HepG2 (cell line): Measurements from ENCODE around the gene COMMD7. TPM values are rescaled to one million over a fixed set of nuclear protein-coding genes. Genes with fewer than 3 reads are reported as not detected.

ENCODE experiments used
- ATAC-seq: fragments of 200-7000 bp; cut with Tn5 transposase; 3 replicates; pipeline ENCODE4 v1.9.1; 2020; ENCODE audit warnings: mild to moderate bottlenecking, moderate library complexity
- BruUV-seq: library from RNA; stranded (reverse); fragments of 400-500 nt; replicated peaks from 2 replicates; lab custom pipeline; 2021; lab: Mats Ljungman, UMichigan
- CTCF ChIA-PET: fragments of 300-600 bp; formaldehyde crosslinking; extraction: SDS; loops from one replicate; lab custom pipeline; 2021; ENCODE audit warnings: low total read pairs, inconsistent platforms, low intra/inter-chr PET ratio; lab: Yijun Ruan, JAX
- POLR2A ChIA-PET: fragments of 350-600 bp; sonication (Branson Sonifier 250); formaldehyde crosslinking; loops from one replicate; lab custom pipeline; 2020; ENCODE audit warnings: antibody characterized with exemption, inconsistent platforms; lab: Yijun Ruan, JAX
- DNase-seq: peaks from one replicate; pipeline ENCODE4 v3.0.0-alpha.2; 2015; ENCODE audit warnings: low spot score
- FAIRE-seq: peaks from 3 replicates; lab custom pipeline; 2011; peaks lifted over from hg19 to GRCh38; lab: Jason Lieb, UNC
- H2AFZ ChIP-seq: one replicate; pipeline ENCODE4 v1.6.1; 2011; ENCODE audit warnings: low read length, inconsistent platforms
- H3K27ac ChIP-seq: fragments of 300-600 bp; 3 replicates; pipeline ENCODE4 v1.8.0; 2011; ENCODE audit warnings: mixed run types, mild to moderate bottlenecking, mixed read lengths, low read length, inconsistent platforms; ENCODE audit not compliant: insufficient read depth; ENCODE audit errors: extremely low read length
- H3K27me3 ChIP-seq, 2 experiments: fragments of 200-600 bp in 1 of 2; 2 replicates in 1 of 2; 3 replicates in 1 of 2; pipeline versions ENCODE4 v1.6.0 to v1.8.0; 2011; ENCODE audit warnings: low read length in 2 of 2, mild to moderate bottlenecking in 2 of 2, moderate library complexity in 2 of 2, inconsistent platforms in 1 of 2; ENCODE audit not compliant: insufficient read depth in 2 of 2, control insufficient read depth in 1 of 2
- H3K36me3 ChIP-seq, 2 experiments: fragments of 200-600 bp in 1 of 2; replicated peaks in 1 of 2; 2 replicates in 1 of 2; 3 replicates in 1 of 2; pipeline versions ENCODE4 v1.5.1 to v1.8.0; 2011; ENCODE audit warnings: low read length in 2 of 2, inconsistent platforms in 1 of 2; ENCODE audit not compliant: insufficient read depth in 2 of 2, control insufficient read depth in 1 of 2
- H3K4me1 ChIP-seq: 2 replicates; pipeline ENCODE4 v1.5.1; 2012; ENCODE audit warnings: low read length, inconsistent platforms; ENCODE audit not compliant: insufficient read depth
- H3K4me2 ChIP-seq: 2 replicates; pipeline ENCODE4 v1.6.0; 2011; ENCODE audit warnings: low read depth, low read length, inconsistent platforms
- H3K4me3 ChIP-seq, 3 experiments: fragments of 200-600 bp in 1 of 3; sonication (generic), shearing (Covaris generic) in 1 of 3; replicated peaks in 1 of 3; 2 replicates each; pipeline ENCODE4 v1.5.1; 2011 to 2016; ENCODE audit warnings: low read length in 3 of 3, inconsistent platforms in 2 of 3, low read depth in 2 of 3, mild to moderate bottlenecking in 2 of 3, control low read depth in 1 of 3, mixed read lengths in 1 of 3; ENCODE audit not compliant: insufficient read depth in 1 of 3
- H3K79me2 ChIP-seq: one replicate; pipeline ENCODE4 v1.6.1; 2011; ENCODE audit warnings: low read length, inconsistent platforms; ENCODE audit not compliant: insufficient read depth
- H3K9ac ChIP-seq: 2 replicates; pipeline ENCODE4 v1.6.0; 2011; ENCODE audit warnings: mild to moderate bottlenecking, low read depth, low read length, inconsistent platforms; ENCODE audit not compliant: insufficient read depth
- H3K9me3 ChIP-seq: 2 replicates; pipeline ENCODE4 v1.5.1; 2012; ENCODE audit warnings: mild to moderate bottlenecking, low read length
- H4K20me1 ChIP-seq: 2 replicates; pipeline ENCODE4 v1.6.0; 2011; ENCODE audit warnings: inconsistent platforms, mild to moderate bottlenecking, low read length, moderate library complexity; ENCODE audit not compliant: insufficient read depth
- ARHGAP35 ChIP-seq: sonication (generic); formaldehyde crosslinking; IDR thresholded peaks from 2 replicates; pipeline ENCODE4 v1.9.0; 2022; ENCODE audit warnings: mild to moderate bottlenecking, inconsistent platforms, moderate library complexity, missing genetic modification reagents, borderline replicate concordance
- CEBPB ChIP-seq: IDR thresholded peaks from 2 replicates; pipeline ENCODE4 v1.6.1; 2011; ENCODE audit warnings: low read depth, low read length, improper control_type of control experiment, borderline replicate concordance
- CEBPG ChIP-seq: IDR thresholded peaks from 2 replicates; pipeline ENCODE4 v1.6.1; 2016
- FOXA1 ChIP-seq, 2 experiments: fragments of 450-650 bp in 1 of 2; sonication (generic) in 1 of 2; formaldehyde crosslinking in 1 of 2; IDR thresholded peaks; 2 replicates each; pipeline versions ENCODE4 v1.4.0 to v1.6.1; 2016 to 2020; ENCODE audit warnings: missing genetic modification reagents in 1 of 2
- HNF4A ChIP-seq: sonication (generic); formaldehyde crosslinking; IDR thresholded peaks from 2 replicates; pipeline ENCODE4 v1.4.0; 2020; ENCODE audit warnings: missing genetic modification reagents
- WGBS: methylation state at CpG from one replicate; pipeline ENCODE4 v1.1.6; 2017; ENCODE audit warnings: low lambda C conversion rate; 5-methylcytosine and 5-hydroxymethylcytosine counted together
- in situ Hi-C: cut with HindIII; loops from 2 replicates; pipeline ENCODE4 v1.10.0; 2017; ENCODE audit warnings: low pct_unique_long_range_greater_than_20kb; ENCODE audit not compliant: extremely low pct_ligation_motif_present
- intact Hi-C: fragments of 100-400 bp; cut with micrococcal nuclease; formaldehyde crosslinking; loops from one replicate; pipeline ENCODE4 v1.10.0; 2022; ENCODE audit not compliant: unreplicated experiment
- polyA plus RNA-seq, 8 experiments: library from polyadenylated mRNA; depleted of rRNA in 3 of 8; stranded (reverse) in 7 of 8; unstranded in 1 of 8; fragments of >200 nt; fragmentation: Illumina TruSeq in 4 of 8; extraction: Trizol in 4 of 8; gene quantifications; 2 replicates each; pipeline versions ENCODE4 v1.2.1 to v1.2.3, GENCODE V29; 2011 to 2016; ENCODE audit warnings: low read depth in 4 of 8, missing spikeins in 1 of 8, mixed read lengths in 1 of 8; ENCODE audit not compliant: insufficient read depth in 1 of 8
- total RNA-seq, 5 experiments: library from RNA; depleted of rRNA; stranded (reverse); fragments of >200 nt; fragmentation: Illumina TruSeq; extraction: Trizol; gene quantifications; 2 replicates each; pipeline ENCODE4 v1.2.3, GENCODE V29; 2016; ENCODE audit warnings: low read depth in 1 of 5
- TF ChIP-seq, protein P1 (sequence below): IDR thresholded peaks from 2 replicates; pipeline ENCODE4 v1.6.1; 2016; ENCODE audit warnings: mild to moderate bottlenecking, missing biosample characterization, missing genetic modification reagents
- TF ChIP-seq, protein P2 (sequence below): sonication (generic); formaldehyde crosslinking; IDR thresholded peaks from 2 replicates; pipeline ENCODE4 v1.5.1; 2020; ENCODE audit warnings: mild to moderate bottlenecking, missing genetic modification reagents, borderline replicate concordance

The COMMD7 gene
- total and polyA plus RNA-seq, 2 of the 13 experiments (the other 11 are each of a cell fraction or from before 2014, with no cell fraction given) = 42.1 to 53.3 TPM

DNA sequence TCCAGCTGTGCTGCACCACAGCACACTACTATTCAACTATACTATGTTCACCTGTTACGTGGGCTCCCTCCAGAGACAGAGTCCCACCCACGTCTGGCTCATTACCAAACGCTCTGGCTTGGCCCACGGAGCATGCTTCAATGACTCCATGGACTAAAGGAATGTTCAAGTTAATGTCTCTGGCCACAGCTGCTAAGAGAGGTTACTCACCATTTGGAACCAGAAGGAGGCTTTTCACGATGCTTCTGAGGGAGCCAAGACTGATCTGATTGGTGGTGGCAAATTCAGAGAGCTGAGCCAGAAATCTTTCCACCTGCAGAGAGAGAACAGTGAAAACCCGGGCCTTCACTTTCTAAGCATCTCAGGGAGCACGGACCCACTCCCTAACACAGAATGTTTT is 15.6 kb downstream of the COMMD7 start (continued):
- TF ChIP-seq, protein P1, sequence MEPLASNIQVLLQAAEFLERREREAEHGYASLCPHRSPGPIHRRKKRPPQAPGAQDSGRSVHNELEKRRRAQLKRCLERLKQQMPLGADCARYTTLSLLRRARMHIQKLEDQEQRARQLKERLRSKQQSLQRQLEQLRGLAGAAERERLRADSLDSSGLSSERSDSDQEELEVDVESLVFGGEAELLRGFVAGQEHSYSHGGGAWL (CRISPR knock-in tag) = no peak

DNA sequence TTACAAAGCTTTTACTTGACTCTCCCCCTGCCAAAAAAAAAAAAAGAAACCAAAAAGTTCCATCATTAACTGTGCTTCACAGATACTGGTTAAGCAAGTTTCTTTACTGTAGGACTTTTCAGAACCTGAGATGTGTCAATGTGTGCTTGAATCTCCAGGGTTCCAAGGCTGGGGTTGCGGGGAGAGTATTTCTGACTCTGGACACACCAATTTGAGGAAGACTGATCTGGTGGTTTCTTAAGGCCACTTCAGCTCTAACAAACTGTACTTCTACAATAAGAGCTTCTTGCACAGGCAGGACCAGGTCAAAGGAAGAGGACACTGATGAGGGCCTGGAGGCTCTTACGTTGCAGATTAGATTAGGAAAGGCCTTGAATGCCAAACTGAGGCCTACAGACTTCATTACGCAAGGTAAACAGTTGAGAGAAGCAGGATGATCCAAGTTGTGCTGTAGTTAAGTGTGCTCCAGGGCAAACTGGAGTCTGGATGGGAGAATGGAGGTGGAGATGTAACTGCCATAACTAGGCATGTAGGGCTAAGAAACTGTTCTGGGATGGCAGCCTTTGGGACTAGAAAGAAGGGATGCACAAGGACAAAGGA is 24.4 kb downstream of the COMMD7 start:
- intact Hi-C loops (loop anchor here (2.0 kb wide), 1 partner anchor 38 kb away; no protein-coding TSS in a partner anchor), in situ Hi-C loops (no loop called here)
- WGBS = 48% methylated on average over 3 of the region's 3 CpGs
- DNase-seq (no peak), ATAC-seq (no peak), FAIRE-seq (peak; percentile 40)
- CTCF ChIA-PET = no interaction called here
- POLR2A ChIA-PET = interaction anchor here (0.9 kb wide), 1 partner anchor 9 kb away, joined by 3 read pairs; no protein-coding TSS in a partner anchor
- peaks cover 8% of the 10 kb centered on the region for H3K4me1 ChIP-seq
- no peak overlapping the region for H2AFZ ChIP-seq
- H3K27me3 ChIP-seq = no peaks in the 10 kb centered on the region
- no peaks in the 10 kb centered on the region for H3K79me2 ChIP-seq
- no peak overlapping the region for H3K27ac ChIP-seq
- BruUV-seq = no TSS peak
- H3K9me3 ChIP-seq = no peaks in the 10 kb centered on the region
- H3K4me3 ChIP-seq = no peak overlapping the region
- H4K20me1 ChIP-seq = no peaks in the 10 kb centered on the region
- H3K4me2 ChIP-seq = no peak overlapping the region
- peaks cover 8 to 14% of the 10 kb centered on the region in 2 experiments; a peak in 4 of 5 replicates for H3K36me3 ChIP-seq
- peak; percentile 34; the same call in 1 of the 2 replicates for TF ChIP-seq CEBPB
- peak; percentile 35; the same call in 1 of the 2 replicates for TF ChIP-seq CEBPG
- TF ChIP-seq HNF4A (CRISPR knock-in tag) = peak; percentile 13; the same call in 1 of the 2 replicates
- TF ChIP-seq ARHGAP35 = no peak
- TF ChIP-seq, protein P2, sequence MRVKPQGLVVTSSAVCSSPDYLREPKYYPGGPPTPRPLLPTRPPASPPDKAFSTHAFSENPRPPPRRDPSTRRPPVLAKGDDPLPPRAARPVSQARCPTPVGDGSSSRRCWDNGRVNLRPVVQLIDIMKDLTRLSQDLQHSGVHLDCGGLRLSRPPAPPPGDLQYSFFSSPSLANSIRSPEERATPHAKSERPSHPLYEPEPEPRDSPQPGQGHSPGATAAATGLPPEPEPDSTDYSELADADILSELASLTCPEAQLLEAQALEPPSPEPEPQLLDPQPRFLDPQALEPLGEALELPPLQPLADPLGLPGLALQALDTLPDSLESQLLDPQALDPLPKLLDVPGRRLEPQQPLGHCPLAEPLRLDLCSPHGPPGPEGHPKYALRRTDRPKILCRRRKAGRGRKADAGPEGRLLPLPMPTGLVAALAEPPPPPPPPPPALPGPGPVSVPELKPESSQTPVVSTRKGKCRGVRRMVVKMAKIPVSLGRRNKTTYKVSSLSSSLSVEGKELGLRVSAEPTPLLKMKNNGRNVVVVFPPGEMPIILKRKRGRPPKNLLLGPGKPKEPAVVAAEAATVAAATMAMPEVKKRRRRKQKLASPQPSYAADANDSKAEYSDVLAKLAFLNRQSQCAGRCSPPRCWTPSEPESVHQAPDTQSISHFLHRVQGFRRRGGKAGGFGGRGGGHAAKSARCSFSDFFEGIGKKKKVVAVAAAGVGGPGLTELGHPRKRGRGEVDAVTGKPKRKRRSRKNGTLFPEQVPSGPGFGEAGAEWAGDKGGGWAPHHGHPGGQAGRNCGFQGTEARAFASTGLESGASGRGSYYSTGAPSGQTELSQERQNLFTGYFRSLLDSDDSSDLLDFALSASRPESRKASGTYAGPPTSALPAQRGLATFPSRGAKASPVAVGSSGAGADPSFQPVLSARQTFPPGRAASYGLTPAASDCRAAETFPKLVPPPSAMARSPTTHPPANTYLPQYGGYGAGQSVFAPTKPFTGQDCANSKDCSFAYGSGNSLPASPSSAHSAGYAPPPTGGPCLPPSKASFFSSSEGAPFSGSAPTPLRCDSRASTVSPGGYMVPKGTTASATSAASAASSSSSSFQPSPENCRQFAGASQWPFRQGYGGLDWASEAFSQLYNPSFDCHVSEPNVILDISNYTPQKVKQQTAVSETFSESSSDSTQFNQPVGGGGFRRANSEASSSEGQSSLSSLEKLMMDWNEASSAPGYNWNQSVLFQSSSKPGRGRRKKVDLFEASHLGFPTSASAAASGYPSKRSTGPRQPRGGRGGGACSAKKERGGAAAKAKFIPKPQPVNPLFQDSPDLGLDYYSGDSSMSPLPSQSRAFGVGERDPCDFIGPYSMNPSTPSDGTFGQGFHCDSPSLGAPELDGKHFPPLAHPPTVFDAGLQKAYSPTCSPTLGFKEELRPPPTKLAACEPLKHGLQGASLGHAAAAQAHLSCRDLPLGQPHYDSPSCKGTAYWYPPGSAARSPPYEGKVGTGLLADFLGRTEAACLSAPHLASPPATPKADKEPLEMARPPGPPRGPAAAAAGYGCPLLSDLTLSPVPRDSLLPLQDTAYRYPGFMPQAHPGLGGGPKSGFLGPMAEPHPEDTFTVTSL (CRISPR knock-in tag) = no peak
- TF ChIP-seq FOXA1 (IDR thresholded peaks at IDR 0.05) = no peak
- peak; percentile 53 for TF ChIP-seq FOXA1 (CRISPR knock-in tag; IDR thresholded peaks at IDR 0.05)
- TF ChIP-seq, all 625 proteins: peak for 4
- no peak overlapping the region for H3K9ac ChIP-seq
